H4 (cell line): Measurements from ENCODE around the gene TMEM184A. TPM values are rescaled to one million over a fixed set of nuclear protein-coding genes. Genes with fewer than 3 reads are reported as not detected.

Experiments used
- DNase-seq: peaks from one replicate; pipeline ENCODE4 v3.0.0-alpha.2; 2015; ENCODE audit warnings: low spot score
- total RNA-seq: library from RNA; depleted of rRNA; stranded (reverse); fragments of >200 nt; shearing (Covaris generic); gene quantifications from 2 replicates; pipeline ENCODE4 v1.2.3, GENCODE V29; 2014; rRNA removed

TMEM184A gene
- total RNA-seq, 1 experiment from 2014 or later: 4.4 TPM

DNA sequence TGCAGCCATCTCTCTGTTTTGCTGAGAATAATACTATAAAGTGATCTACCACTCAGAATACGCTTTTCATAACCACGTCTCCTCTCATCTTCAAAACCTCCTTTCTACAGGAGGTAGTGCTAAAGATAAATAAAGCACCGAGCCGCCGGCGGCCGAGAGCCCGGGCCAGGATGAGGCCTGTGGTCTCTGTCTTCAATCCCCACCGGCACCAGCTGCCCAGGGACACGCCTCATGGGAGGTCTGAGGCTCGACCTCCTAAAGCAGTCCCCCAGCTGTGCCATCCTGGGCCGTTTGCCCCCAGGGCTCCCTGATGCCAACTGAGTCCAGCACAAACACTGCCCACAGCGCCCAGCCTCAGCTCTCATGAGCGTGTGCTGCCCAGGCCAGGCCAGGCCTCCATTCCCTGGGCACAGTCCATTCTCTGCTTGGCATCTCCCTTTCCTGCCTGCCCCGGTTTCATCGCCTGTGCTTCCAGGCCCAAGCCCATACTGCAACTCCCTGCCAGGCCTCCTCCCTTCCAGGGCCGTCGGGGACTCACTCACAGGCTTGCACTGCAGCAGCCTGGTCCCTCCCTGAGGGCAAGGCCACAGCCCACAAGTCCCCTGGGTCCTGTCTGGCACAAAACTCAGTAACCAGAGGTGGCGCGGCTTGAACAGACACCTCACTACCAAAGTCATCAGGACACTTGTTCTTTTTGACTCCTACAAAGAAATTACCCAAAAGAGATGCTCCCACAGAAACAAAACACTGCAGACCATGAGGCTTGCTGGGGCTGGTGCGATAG lies 54.3 kb downstream of the TMEM184A start:
- DNase-seq: no peak

DNA sequence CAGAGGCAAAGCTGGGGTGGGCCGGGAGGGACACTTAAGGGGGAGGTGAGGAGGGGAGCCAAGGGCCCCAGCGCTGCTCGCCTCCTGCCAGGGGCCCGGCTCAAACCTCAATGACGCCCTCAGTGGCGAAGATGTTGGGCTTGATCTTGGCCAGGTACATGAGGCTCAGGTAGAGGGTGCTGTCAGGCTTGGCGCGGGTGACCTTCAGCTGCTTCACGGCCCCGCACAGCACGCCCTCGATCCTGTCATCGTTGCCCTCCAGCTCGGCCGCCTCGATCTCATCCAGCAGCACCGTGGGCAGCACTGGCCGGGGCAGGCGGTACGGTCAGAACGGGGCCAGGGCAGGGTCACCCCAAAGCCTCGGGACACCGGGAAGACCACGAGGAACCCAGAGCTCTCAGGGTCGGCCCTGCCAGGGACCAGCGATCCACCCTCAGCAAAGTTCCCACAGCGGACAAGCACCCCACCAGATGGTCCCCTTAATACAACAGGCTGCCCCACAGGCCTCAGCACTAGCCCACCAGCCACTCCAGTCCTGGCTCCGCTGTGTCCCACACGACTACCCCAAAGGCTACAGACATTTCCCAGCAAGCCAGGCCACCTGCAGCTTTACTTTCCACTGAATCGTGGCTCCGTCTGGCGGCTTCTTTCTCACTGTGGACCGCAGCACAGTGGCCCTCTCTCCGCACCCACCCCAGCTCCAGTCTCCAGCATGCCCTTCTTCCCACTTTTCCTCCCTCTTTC lies 55.8 kb downstream of the TMEM184A start:
- no peak for DNase-seq

DNA sequence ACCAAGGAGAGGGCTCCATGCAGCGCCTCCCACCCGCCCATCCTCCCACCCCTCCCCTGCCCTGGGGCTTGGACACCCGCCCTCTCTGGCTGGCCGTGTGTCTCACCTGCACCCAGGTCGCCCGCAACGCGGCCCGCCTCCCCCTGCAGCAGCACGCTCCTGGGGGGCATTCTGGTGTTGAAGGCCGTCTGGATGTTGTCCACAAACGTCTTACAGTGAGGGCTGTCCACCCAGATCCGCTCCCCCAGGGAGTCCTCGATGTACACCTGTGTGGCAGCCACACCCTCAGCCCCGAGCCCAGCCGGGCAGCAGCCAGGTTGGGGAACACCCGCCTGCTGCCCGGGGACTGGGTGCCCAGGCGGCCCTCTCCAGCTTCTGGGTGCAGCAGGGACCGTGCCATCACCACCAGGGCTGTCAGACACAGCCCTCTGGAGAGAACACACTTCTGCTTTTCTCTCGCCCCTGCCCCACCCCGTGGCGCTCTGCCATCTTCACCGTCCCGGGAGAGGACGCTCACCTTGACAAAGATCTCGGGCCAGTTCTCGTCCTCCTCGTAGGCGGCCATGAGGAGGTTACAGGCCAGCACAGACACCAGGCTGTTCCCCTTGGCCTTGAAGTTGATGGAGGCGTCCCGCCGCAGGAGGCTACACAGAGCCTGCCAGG lies 56.5 kb downstream of the TMEM184A start:
- no peak for DNase-seq

- DNase-seq: no peak
Observed at GRCh38 chr7:1498370-1499305, 57.4 kb downstream of the TMEM184A start.

DNA sequence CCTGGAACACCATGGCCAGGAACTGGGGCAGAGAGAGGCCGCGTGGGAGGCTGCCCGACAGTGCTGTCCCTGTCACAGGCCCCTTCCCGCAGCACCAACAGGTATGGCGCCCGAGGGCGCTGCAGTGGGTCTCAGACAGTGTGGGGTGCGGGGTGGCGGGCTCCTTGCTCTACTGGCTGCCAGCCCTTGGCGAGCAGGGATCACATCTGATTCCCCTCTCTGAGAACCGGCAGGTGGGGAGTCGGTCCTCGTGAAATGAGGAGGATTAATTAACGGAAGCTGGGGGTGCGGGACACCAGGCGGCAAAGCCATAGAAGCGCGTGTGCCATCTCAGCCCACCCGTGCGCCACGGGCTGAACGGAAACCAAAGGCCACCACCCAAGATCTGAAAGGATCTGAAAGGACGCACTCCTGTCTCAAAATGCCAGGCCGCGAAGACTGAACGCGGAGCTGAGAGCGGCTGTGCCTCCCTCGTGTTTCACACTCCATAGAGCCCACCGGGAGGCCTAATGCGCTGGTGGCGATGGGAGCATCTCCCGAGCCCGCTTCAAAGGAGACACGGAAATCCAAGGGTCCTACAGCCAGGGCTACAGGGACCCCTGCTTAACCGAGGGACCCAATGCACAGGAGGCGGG lies 58.6 kb downstream of the TMEM184A start:
- DNase-seq: no peak

GRCh38 chr7:1496531-1497292 lies 59.3 kb downstream of the TMEM184A start:
- DNase-seq: no peak

- DNase-seq: no peak
Observed at GRCh38 chr7:1495564-1496242, 60.3 kb downstream of the TMEM184A start.

DNA sequence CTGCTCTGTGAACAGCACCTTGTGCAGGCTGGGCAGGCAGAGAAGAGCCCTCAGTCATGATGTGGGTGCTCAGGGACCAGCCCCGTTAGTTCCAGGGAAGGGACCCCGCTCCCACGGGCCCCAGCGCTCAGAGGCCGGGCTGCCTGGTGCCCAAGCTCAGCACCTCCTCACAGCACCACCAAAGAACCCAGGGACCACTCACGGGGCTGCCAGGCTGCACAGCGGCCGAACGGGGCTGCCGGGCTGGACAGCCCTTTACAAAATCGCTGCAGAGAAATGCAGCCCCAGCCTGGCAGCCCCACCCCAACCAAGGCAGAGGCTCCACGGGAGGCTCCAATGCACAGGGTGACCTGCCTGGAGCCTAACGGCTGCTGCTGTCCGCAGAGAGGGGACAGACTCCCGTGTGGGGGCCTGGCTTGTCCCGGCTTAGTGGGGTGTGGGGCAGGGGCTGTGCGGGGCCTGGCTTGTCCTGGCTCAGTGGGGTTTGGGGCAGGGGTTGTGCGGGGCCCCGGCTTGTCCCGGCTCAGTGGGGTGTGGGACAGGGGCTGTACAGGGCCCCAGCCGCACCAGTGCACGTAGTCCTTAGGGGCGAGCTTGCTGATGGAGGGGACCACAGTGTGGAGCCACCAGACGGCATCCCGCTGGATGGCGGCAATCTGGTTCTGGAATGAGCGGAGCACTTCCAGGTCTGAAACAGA lies 61.0 kb downstream of the TMEM184A start:
- no peak for DNase-seq

GRCh38 chr7:1494447-1494846 lies 61.6 kb downstream of the TMEM184A start:
- DNase-seq: no peak

DNA sequence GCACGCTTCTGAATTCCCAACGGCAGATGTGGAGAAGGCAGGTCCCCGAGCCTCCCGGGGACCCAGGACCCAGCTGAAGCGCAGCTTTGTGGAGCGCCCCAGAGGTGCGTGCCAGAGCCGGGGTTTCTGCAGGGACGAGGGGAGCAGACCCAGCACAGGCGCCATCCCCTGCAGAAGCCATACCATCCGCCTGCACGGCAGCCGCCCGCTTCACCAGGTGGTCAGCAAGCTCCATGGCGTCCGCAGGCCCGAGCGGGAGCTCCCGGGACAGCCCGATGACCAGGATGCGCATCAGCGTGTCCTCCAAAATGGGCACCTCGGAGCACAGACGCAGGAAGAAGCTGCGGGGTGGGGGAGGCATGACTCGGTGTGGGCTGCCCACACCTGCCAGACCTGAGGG lies 62.4 kb downstream of the TMEM184A start:
- DNase-seq: no peak

DNA sequence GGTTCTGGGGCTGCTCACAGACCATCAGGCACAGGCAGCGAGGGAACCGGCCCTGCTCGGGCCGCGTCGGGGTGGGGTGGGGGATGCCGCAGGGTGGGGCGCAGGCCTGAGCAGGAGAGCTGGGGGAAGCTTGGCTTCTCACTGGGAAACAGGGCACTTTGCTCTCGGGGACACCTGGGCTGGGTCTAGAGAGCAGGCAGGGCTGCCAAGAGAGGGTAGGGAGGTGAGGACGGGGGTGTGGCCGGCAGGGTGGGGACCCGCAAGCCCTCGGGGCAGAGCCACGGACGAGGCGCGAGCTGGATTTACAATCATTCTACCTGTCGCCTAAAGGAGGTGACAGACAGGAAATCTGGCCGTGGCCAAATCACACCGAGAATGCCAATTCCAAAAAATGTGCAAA lies 62.9 kb downstream of the TMEM184A start:
- DNase-seq: no peak

DNA sequence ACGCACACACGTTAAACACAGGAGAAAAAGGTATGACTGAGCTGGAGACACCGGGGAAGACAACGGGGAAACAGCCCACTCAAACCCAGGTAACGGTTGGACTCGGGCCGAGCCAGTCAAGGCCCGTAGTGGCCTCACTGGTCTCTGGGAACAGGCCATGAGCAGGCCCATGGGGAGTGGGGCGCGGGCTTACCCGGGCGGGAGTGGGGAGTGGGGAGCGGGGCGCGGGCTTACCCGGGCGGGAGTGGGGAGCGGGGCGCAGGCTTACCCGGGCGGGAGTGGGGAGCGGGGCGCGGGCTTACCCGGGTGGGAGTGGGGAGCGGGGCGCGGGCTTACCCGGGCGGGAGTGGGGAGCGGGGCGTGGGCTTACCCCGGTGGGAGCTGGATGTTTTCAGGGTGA lies 63.4 kb downstream of the TMEM184A start:
- DNase-seq: no peak

Other genes with a start within 250 kb of the TMEM184A start
- gene MICALL2, start 96.7 kb downstream of the TMEM184A start, total RNA-seq: 9.8 and 13.4 TPM in 2 replicates
- 32.7 and 34.1 TPM in 2 replicates for gene INTS1, start 51.8 kb downstream of the TMEM184A start, total RNA-seq
- 13.2 and 16.9 TPM in 2 replicates for gene MAFK, start 25.5 kb downstream of the TMEM184A start, total RNA-seq
- 99.6 and 126 TPM in 2 replicates for gene PSMG3, start 13.8 kb upstream of the TMEM184A start, total RNA-seq
- 0.37 and 0.41 TPM in 2 replicates for gene ELFN1, start 114.1 kb upstream of the TMEM184A start, total RNA-seq